Thymus (tissue), 11 donors: ENCODE results near the gene ACVR1B. TPM values are rescaled to one million over a fixed set of nuclear protein-coding genes. Genes with fewer than 3 reads are reported as not detected.
A peak's percentile ranks its signal among the peaks of the same experiment; 100 is the strongest.
"Not testable (repeated sequence)": the region's sequence is repeated elsewhere in the genome, so short reads cannot be mapped to it uniquely, and the experiment has no call there.

Experiments used
- DNase-seq, 9 donors: peaks; one replicate each; pipeline ENCODE4 v3.0.0-alpha.2; 2013; ENCODE audit warnings: low spot score in 9 of 9, low read depth in 6 of 9, missing footprints in 1 of 9
- H3K27ac ChIP-seq, 2 donors: one replicate each; pipeline ENCODE4 v1.5.1; 2013; ENCODE audit warnings: control low read depth in 1 of 2, low read depth in 1 of 2, low read length in 1 of 2, mild to moderate bottlenecking in 1 of 2, moderate library complexity in 1 of 2
- H3K27me3 ChIP-seq, 2 donors: one replicate each; pipeline ENCODE4 v1.5.1; 2013; ENCODE audit warnings: low read length in 1 of 2; ENCODE audit not compliant: control insufficient read depth in 2 of 2, insufficient read depth in 1 of 2
- H3K36me3 ChIP-seq, 2 donors: one replicate each; pipeline ENCODE4 v1.5.1; 2013; ENCODE audit warnings: low read length in 1 of 2, mild to moderate bottlenecking in 1 of 2, moderate library complexity in 1 of 2; ENCODE audit not compliant: control insufficient read depth in 2 of 2, insufficient read depth in 2 of 2
- H3K4me1 ChIP-seq, 2 donors: one replicate each; pipeline ENCODE4 v1.5.1; 2013; ENCODE audit warnings: low read length in 2 of 2; ENCODE audit not compliant: control insufficient read depth in 2 of 2, insufficient read depth in 2 of 2
- H3K4me3 ChIP-seq, 2 donors: one replicate each; pipeline ENCODE4 v1.5.1; 2013; ENCODE audit warnings: low read length in 2 of 2, control low read depth in 1 of 2, mild to moderate bottlenecking in 1 of 2
- H3K9me3 ChIP-seq, 2 donors: one replicate each; pipeline ENCODE4 v1.5.1; 2013; ENCODE audit warnings: low read length in 1 of 2, mild to moderate bottlenecking in 1 of 2; ENCODE audit not compliant: control insufficient read depth in 2 of 2, insufficient read depth in 1 of 2
- WGBS: extraction: QIAGEN DNeasy Blood & Tissue Kit; methylation state at CpG from one replicate; pipeline ENCODE4 v1.1.7; 2013; 5-methylcytosine and 5-hydroxymethylcytosine counted together
- polyA plus RNA-seq: library from polyadenylated mRNA; stranded (reverse); fragments of 200-250 nt; gene quantifications from one replicate; pipeline ENCODE4 v1.2.3, GENCODE V29; 2013
- total RNA-seq: library from RNA; stranded (reverse); fragments of 120-200 nt; gene quantifications from one replicate; pipeline ENCODE4 v1.2.4, GENCODE V29; 2013
- donor health status: healthy.

Gene ACVR1B
- total and polyA plus RNA-seq, 2 donors, result 7.2 to 9.9 TPM

- Histone ChIP-seq H3K4me3 (no peak overlapping the region), H3K27ac (peak overlapping the region in 1 of 2 donors; percentile 59), H3K9me3 (no peaks in the 10 kb centered on the region), H3K36me3 (peaks cover 10 to 15% of the 10 kb centered on the region in 2 donors), H3K27me3 (no peaks in the 10 kb centered on the region), H3K4me1 (peaks cover 25 to 61% of the 10 kb centered on the region in 2 donors)
- 65% methylated on average over 4 of the region's 4 CpGs for WGBS
- no peak for DNase-seq
Measured at GRCh38 chr12:51971679-51972421, 20.4 kb downstream of the ACVR1B start.

DNA sequence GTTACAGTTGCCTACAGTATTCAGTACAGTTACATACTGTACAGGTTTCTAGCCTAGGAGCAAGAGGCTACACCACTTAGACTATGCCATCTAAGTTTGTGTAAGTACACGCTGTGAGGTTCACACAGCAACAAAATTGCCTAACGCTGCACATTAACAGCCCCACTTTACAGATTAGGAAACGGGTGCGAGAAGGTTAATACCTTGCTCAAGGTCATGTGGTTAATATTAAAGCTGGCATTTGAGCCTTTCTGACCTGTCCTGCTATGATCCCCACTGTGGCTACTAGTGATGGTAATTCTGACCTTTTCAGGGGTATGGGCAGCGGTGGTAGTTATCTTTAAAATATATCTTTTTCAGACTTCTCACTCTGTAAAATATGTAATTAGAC lies 20.9 kb downstream of the ACVR1B start:
- H3K27ac ChIP-seq, result peak overlapping the region; percentile 47 to 59
- no peak overlapping the region for H3K4me3 ChIP-seq
- peaks cover 25 to 62% of the 10 kb centered on the region in 2 donors for H3K4me1 ChIP-seq
- H3K9me3 ChIP-seq, result no peaks in the 10 kb centered on the region
- H3K27me3 ChIP-seq, result no peaks in the 10 kb centered on the region
- WGBS, result 34% methylated on average over 5 of the region's 5 CpGs
- H3K36me3 ChIP-seq, result peaks cover 10 to 18% of the 10 kb centered on the region in 2 donors
- no peak for DNase-seq

DNA sequence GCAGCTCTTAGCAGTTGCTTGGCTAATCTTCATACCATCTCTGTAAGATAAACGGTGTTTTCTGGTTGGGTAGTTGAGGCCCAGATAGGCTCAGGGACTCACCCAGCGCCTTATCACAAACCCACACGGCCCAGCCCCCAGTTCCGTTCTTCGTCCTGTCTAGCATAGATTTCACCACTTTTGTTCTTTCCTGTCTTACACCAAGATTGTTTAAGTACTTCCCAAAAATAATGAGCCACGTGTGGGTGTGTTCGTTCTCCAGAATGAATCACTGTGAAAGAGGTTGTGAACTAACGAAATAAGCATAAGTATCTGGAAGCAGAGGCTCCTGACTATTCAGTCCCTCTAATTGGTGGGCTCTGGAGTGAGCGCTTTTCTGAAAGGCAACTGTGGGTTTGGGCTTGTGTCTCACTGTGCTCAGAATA lies 21.4 kb downstream of the ACVR1B start:
- H3K9me3 ChIP-seq, result no peaks in the 10 kb centered on the region
- H3K4me3 ChIP-seq, result no peak overlapping the region
- H3K36me3 ChIP-seq, result peaks cover 10 to 20% of the 10 kb centered on the region in 2 donors
- no peaks in the 10 kb centered on the region for H3K27me3 ChIP-seq
- peak overlapping the region; percentile 9 to 59 for H3K27ac ChIP-seq
- 11% methylated on average over 9 of the region's 9 CpGs for WGBS
- peaks cover 25 to 62% of the 10 kb centered on the region in 2 donors for H3K4me1 ChIP-seq
- peak in 3 of 9 donors; percentile 28 to 70 (median 58) for DNase-seq

GRCh38 chr12:51973560-51973959 lies 22.1 kb downstream of the ACVR1B start:
- Histone ChIP-seq H3K4me1 (peaks cover 25 to 62% of the 10 kb centered on the region in 2 donors), H3K27me3 (no peaks in the 10 kb centered on the region), H3K36me3 (peaks cover 10 to 21% of the 10 kb centered on the region in 2 donors), H3K27ac (peak overlapping the region in 1 of 2 donors; percentile 52), H3K4me3 (no peak overlapping the region), H3K9me3 (no peaks in the 10 kb centered on the region)
- no peak for DNase-seq
- WGBS, result 92% methylated on average over 4 of the region's 4 CpGs

DNA sequence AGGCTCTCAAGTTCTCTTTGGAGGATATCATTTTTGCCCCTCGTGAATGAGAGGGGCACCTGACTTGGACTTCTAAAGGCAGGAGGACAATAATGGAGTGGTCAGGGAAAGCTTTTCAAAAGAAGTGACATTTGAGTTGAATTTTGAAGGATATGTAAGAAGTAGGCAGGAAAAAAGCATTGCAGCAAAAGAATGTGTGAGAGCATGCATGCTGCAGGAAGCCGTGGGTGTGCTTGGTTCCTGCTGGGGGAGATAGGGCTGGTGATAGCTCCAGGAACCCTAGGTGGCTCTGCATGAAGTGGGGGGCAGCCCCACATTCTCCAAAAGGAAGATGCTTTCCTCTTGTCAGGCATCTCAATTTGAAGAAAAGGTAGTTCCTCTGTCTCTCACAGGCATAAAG lies 23.1 kb downstream of the ACVR1B start:
- 23% methylated on average over 2 of the region's 2 CpGs for WGBS
- no peaks in the 10 kb centered on the region for H3K9me3 ChIP-seq
- DNase-seq, result peak in 3 of 9 donors; percentile 26 to 59 (median 47)
- H3K27me3 ChIP-seq, result no peaks in the 10 kb centered on the region
- peaks cover 25 to 62% of the 10 kb centered on the region in 2 donors for H3K4me1 ChIP-seq
- peak overlapping the region in 1 of 2 donors; percentile 45 for H3K27ac ChIP-seq
- H3K36me3 ChIP-seq, result peaks cover 10 to 21% of the 10 kb centered on the region in 2 donors
- no peak overlapping the region for H3K4me3 ChIP-seq

DNA sequence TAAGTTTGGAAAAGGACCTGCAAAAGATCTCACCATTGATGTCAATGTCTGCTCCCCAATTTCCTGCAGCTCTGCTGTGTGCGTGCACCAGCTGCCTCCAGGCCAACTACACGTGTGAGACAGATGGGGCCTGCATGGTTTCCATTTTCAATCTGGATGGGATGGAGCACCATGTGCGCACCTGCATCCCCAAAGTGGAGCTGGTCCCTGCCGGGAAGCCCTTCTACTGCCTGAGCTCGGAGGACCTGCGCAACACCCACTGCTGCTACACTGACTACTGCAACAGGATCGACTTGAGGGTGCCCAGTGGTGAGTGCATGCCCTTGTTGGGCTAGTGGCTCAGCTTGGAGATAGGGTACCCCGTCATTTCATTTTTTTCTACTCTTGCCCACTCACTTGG lies 23.7 kb downstream of the ACVR1B start:
- H3K27ac ChIP-seq, result peak overlapping the region; percentile 31 to 45
- no peak overlapping the region for H3K4me3 ChIP-seq
- H3K36me3 ChIP-seq, result peaks cover 10 to 21% of the 10 kb centered on the region in 2 donors
- peaks cover 25 to 58% of the 10 kb centered on the region in 2 donors for H3K4me1 ChIP-seq
- no peaks in the 10 kb centered on the region for H3K27me3 ChIP-seq
- DNase-seq, result no peak
- H3K9me3 ChIP-seq, result no peaks in the 10 kb centered on the region
- 85% methylated on average over 8 of the region's 8 CpGs for WGBS

DNA sequence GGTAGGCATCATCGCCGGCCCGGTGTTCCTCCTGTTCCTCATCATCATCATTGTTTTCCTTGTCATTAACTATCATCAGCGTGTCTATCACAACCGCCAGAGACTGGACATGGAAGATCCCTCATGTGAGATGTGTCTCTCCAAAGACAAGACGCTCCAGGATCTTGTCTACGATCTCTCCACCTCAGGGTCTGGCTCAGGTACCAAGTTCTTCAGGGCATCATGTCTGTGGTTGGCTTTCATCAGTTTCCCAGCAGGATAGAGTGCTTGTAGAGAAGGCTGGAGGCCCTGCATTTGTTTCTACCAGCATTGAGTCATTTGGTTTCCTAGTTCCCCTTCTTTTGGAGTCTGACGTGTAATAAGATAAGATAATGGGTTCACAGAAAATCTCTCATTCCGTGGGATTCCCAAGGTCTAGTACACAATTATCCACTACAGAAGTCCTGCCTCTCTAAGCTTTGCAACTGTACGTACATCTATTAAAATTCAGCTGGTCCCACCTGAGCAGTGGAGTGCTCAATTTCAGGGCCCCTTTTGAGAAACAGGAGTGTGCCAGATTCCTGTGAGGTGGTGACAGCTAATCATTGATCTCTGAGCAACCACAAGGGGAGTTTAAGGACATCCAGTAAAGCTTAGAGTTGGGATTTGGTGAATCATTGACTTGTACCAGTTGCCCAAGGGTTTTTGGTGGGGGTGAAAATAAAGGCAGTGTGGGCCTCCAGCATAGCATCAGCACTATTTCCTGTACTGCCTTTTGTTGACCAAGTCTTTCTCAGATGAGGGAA lies 25.1 kb downstream of the ACVR1B start:
- DNase-seq, result no peak
- Histone ChIP-seq H3K4me1 (peaks cover 20 to 52% of the 10 kb centered on the region in 2 donors), H3K27ac (no peak overlapping the region), H3K36me3 (peaks cover 10 to 33% of the 10 kb centered on the region in 2 donors), H3K9me3 (no peaks in the 10 kb centered on the region), H3K27me3 (no peaks in the 10 kb centered on the region), H3K4me3 (no peak overlapping the region)
- WGBS, result 98% methylated on average over 10 of the region's 10 CpGs

DNA sequence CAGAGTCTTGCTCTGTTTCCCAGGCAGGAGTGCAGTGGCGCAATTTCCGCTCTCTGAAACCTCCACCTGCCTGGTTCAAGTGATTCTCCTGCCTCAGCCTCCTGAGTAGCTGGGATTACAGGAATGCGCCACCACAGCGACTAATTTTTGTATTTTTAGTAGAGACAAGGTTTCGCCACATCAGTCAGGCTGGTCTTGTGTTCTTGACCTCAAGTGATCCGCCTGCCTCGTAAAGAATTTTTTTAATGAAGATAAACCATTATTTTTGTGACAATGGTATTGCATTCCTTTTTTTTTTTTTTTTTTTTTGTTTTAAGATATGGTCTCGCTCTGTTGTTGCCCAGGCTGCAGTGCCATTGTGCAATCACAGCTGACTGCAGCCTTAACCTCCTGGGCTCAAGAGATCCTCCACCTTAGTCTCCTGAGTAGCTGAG lies 25.8 kb downstream of the ACVR1B start:
- Histone ChIP-seq H3K4me1 (peaks cover 19 to 47% of the 10 kb centered on the region in 2 donors), H3K27ac (no peak overlapping the region), H3K4me3 (no peak overlapping the region), H3K27me3 (no peaks in the 10 kb centered on the region), H3K9me3 (no peaks in the 10 kb centered on the region), H3K36me3 (peaks cover 12 to 40% of the 10 kb centered on the region in 2 donors)
- no peak for DNase-seq
- 99% methylated on average over 8 of the region's 8 CpGs for WGBS

DNA sequence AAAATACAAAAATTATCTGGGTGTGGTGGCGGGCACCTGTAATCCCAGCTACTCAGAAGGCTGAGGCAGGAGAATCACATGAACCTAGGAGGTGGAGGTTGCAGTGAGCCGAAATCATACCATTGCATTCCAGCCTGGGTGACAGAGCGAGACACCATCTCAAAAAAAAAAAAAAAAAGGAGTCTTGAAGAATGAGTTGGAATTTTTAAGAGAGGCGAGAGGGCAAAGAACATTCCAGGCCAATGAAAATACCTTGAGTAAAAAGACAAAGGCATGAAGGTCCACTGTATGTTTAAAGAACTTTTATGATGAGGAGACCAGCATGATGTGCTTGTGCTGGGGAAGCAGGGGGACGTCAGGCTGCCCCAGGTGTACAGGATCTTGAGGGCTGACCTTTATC lies 27.8 kb downstream of the ACVR1B start:
- peaks cover 29 to 49% of the 10 kb centered on the region in 2 donors for H3K36me3 ChIP-seq
- peaks cover 13 to 30% of the 10 kb centered on the region in 2 donors for H3K4me1 ChIP-seq
- DNase-seq, H3K27ac ChIP-seq, H3K4me3 ChIP-seq, H3K27me3 ChIP-seq, H3K9me3 ChIP-seq: not testable (repeated sequence)
- WGBS, result 97% methylated on average over 5 of the region's 5 CpGs
